ENCODE results near the gene NDUFAF2.

Gene NDUFAF2

GRCh38 chr5:61139094-61139873 lies 194.3 kb downstream of the NDUFAF2 start:
- peak; percentile 17 for DNase-seq (ENCODE audit: low read depth)
- TF ChIP-seq, protein P1, sequence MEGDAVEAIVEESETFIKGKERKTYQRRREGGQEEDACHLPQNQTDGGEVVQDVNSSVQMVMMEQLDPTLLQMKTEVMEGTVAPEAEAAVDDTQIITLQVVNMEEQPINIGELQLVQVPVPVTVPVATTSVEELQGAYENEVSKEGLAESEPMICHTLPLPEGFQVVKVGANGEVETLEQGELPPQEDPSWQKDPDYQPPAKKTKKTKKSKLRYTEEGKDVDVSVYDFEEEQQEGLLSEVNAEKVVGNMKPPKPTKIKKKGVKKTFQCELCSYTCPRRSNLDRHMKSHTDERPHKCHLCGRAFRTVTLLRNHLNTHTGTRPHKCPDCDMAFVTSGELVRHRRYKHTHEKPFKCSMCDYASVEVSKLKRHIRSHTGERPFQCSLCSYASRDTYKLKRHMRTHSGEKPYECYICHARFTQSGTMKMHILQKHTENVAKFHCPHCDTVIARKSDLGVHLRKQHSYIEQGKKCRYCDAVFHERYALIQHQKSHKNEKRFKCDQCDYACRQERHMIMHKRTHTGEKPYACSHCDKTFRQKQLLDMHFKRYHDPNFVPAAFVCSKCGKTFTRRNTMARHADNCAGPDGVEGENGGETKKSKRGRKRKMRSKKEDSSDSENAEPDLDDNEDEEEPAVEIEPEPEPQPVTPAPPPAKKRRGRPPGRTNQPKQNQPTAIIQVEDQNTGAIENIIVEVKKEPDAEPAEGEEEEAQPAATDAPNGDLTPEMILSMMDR (conservative IDR thresholded peaks at IDR 0.05; ENCODE audit: control insufficient read depth, insufficient read depth, low read depth, low read length) = peak; percentile 47
- H3K4me3 ChIP-seq (ENCODE audit: control insufficient read depth, low read depth, low read length) = no peak overlapping the region

DNA sequence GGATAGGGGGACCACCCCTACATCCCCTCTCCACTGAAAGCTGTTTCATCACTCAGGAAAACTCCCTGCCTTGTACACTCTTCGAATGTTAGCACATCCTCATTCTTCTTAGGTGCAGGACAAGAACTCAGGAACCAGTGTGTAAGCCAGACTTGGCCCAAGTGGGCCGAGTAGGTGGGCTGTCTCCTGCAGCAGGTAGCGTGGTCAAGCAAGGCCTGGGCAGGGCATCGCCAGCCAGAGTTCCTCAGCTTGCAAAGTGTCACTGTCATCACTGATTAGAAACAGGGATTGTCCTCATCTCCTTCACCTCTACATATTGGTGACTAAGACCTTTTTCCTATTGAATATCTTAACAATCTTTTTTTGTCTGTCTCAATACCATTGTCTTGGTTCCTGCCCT lies 194.9 kb downstream of the NDUFAF2 start:
- no peak overlapping the region for H3K4me3 ChIP-seq (ENCODE audit: control insufficient read depth, low read depth, low read length)
- TF ChIP-seq, protein P1 (conservative IDR thresholded peaks at IDR 0.05; ENCODE audit: control insufficient read depth, insufficient read depth, low read depth, low read length) = no peak
- no peak for DNase-seq (ENCODE audit: low read depth)

DNA sequence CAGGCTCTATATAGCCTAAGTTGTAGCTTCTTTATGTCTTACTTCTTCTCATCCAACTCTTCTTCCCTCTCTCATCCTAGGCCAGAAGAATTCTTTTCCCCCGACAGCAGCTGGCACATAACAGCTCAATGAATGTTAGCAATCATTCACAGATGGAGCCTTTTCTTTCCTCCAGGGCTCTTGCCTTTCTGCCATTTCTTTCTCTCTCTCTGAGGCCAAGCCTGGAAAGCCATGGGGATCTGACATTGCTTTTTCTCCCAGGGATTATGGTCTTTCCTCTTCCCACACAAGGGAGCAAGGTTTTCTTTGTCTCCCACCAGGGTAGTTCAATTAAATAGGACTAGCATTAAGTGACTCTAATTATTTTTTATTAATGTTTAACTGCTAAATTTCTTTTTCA lies 196.8 kb downstream of the NDUFAF2 start:
- TF ChIP-seq, protein P1 (conservative IDR thresholded peaks at IDR 0.05; ENCODE audit: control insufficient read depth, insufficient read depth, low read depth, low read length) = no peak
- H3K4me3 ChIP-seq (ENCODE audit: control insufficient read depth, low read depth, low read length) = no peak overlapping the region
- no peak for DNase-seq (ENCODE audit: low read depth)

- TF ChIP-seq, protein P1 (conservative IDR thresholded peaks at IDR 0.05; ENCODE audit: control insufficient read depth, insufficient read depth, low read depth, low read length) = no peak
- no peak overlapping the region for H3K4me3 ChIP-seq (ENCODE audit: control insufficient read depth, low read depth, low read length)
- DNase-seq (ENCODE audit: low read depth) = no peak
These were observed 197.4 kb downstream of the NDUFAF2 start for GRCh38 chr5:61142391-61142790.

DNA sequence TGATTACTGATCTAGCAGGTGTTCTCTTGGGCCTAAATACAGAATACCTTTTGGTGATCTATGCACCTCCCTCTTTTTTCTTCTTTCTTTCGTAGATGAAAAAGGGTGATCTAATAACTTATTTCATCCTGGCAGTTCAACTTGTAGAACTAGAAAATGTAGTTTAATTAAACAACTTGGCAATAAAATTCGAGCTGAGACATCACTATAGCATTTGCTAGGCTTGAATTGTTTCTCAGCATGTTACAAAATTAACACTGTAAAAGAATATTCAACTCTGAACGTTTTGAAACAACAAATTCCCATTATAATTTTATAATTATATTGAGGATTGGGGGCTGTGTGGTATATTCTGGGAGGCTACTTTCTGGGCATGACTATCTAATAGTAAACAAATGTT lies 197.8 kb downstream of the NDUFAF2 start:
- no peak for DNase-seq (ENCODE audit: low read depth)
- TF ChIP-seq, protein P1 (conservative IDR thresholded peaks at IDR 0.05; ENCODE audit: control insufficient read depth, insufficient read depth, low read depth, low read length) = no peak
- H3K4me3 ChIP-seq (ENCODE audit: control insufficient read depth, low read depth, low read length) = no peak overlapping the region

DNA sequence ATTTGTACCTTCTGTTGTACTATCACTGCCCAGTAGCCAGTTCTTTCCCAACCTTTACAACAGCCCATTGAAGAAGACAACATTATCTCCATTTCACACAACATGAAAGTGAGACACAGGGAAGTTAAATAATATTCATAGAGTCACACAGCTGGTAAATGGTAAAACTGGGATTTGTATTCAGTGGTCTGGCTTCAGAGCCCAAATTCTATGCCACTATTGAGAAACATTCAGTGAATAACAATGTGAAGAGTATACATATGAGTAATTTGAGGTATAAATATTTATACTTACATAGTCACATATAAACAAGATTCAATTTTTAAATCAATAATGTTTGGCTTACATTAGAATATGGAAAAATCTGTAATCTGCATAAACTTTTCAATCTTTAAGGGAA lies 203.5 kb downstream of the NDUFAF2 start:
- TF ChIP-seq, protein P1 (conservative IDR thresholded peaks at IDR 0.05; ENCODE audit: control insufficient read depth, insufficient read depth, low read depth, low read length) = no peak
- no peak overlapping the region for H3K4me3 ChIP-seq (ENCODE audit: control insufficient read depth, low read depth, low read length)
- DNase-seq (ENCODE audit: low read depth) = no peak
